Heart right ventricle (tissue), 16 donors: ENCODE data around the gene ROBO1. TPM values are rescaled to one million over a fixed set of nuclear protein-coding genes. Genes with fewer than 3 reads are reported as not detected.

ENCODE experiments used
- ATAC-seq, 8 donors: fragments of 200-7000 bp; cut with Tn5 transposase; one replicate each; pipeline ENCODE4 v1.9.1; 2020; ENCODE audit warnings: mild to moderate bottlenecking in 8 of 8, moderate library complexity in 8 of 8, moderate number of reproducible peaks in 1 of 8
- DNase-seq, 2 donors: peaks; one replicate each; pipeline ENCODE4 v3.0.0-alpha.2; 2020
- H3K27ac ChIP-seq, 10 donors: fragments of 200-600 bp; sonication (generic) in 2 of 10; one replicate each; pipeline versions ENCODE4 v1.5.0 to v1.8.0; 2020 to 2022; ENCODE audit warnings: mild to moderate bottlenecking in 3 of 10
- H3K27me3 ChIP-seq, 7 donors: fragments of 200-600 bp; one replicate each; pipeline ENCODE4 v1.8.0; 2021 to 2022; ENCODE audit warnings: mild to moderate bottlenecking in 2 of 7
- H3K36me3 ChIP-seq, 9 donors: fragments of 200-600 bp; sonication (generic) in 1 of 9; one replicate each; pipeline versions ENCODE4 v1.5.0 to v1.8.0; 2020 to 2022; ENCODE audit warnings: mild to moderate bottlenecking in 2 of 9
- H3K4me1 ChIP-seq, 9 donors: fragments of 200-600 bp; sonication (generic) in 1 of 9; one replicate each; pipeline versions ENCODE4 v1.5.0 to v1.8.0; 2020 to 2022; ENCODE audit warnings: mild to moderate bottlenecking in 4 of 9
- H3K4me3 ChIP-seq, 10 donors: fragments of 200-600 bp; sonication (generic) in 2 of 10; one replicate each; pipeline versions ENCODE4 v1.5.0 to v1.8.0; 2020 to 2022; ENCODE audit warnings: mild to moderate bottlenecking in 7 of 10, moderate library complexity in 2 of 10
- H3K9me3 ChIP-seq, 11 donors: fragments of 200-600 bp in 10 of 11; sonication (generic) in 2 of 11; one replicate each; pipeline versions ENCODE4 v1.5.0 to v1.8.0; 2013 to 2022; ENCODE audit warnings: mild to moderate bottlenecking in 2 of 11, control low read depth in 1 of 11, moderate library complexity in 1 of 11
- CTCF ChIP-seq, 9 donors: fragments of 200-600 bp; sonication (generic) in 2 of 9; IDR thresholded peaks; one replicate each; pipeline versions ENCODE4 v1.5.0 to v1.8.0; 2021 to 2022; ENCODE audit warnings: antibody characterized with exemption in 9 of 9, mild to moderate bottlenecking in 5 of 9, moderate library complexity in 1 of 9
- WGBS, 2 donors: extraction: QIAGEN DNeasy Blood & Tissue Kit; methylation state at CpG; one replicate each; pipeline ENCODE4 v1.1.7; 2013; ENCODE audit warnings: inconsistent platforms in 1 of 2; 5-methylcytosine and 5-hydroxymethylcytosine counted together
- intact Hi-C, 10 donors: fragments of 100-400 bp; cut with DNase I; formaldehyde crosslinking; loops; one replicate each; pipeline versions ENCODE4 v1.11.1 to v1.14.2; 2022
- polyA plus RNA-seq, 2 donors: library from polyadenylated mRNA; stranded (reverse); fragments of 200-250 nt; gene quantifications; one replicate each; pipeline ENCODE4 v1.2.3, GENCODE V29; 2013
- total RNA-seq, 10 donors: library from RNA; stranded (reverse); fragmentation: NEBNext Ultra II Directional in 3 of 10; extraction: Animal tissue kit (Norgen Biotek cat#: 25700) in 3 of 10; gene quantifications; one replicate each; pipeline versions ENCODE4 v1.2.1 to v1.2.4, GENCODE V29; 2021 to 2023
- donor health status: Arrhythmogenic right ventricular cardiomyopathy.
- donor health status: ischemic (EF 13 %, LVEDD 7.1; RV severe dilation, severe dysfunction).
- donor health status: healthy with polysubstance abuse.
- donor health status: DM: no; HTN: yes; CAD: no.
- donor health status: DM: no; HTN: no; CAD: no.
- donor health status: ischemic (EF 25% LVEDD 6.9; RV normal size, moderate dysfunction).
- donor health status: ischemic (EF 25% LVEDD 5.7; RV mildly dilated, moderate dysfunction).
- donor health status: healthy.
- donor health status: DM: yes; HTN: yes; CAD: no.
- donor health status: Ischemic cardiomyopathy.
- donor health status: ischemic (EF 35%, LVEDD 5.7; RV mildly dilated, moderate dysfunction).
- donor health status: nonischemic (EF 11% LVEDD 7.7; RV severe dilation, severe dysfunction).
- donor health status: DM: yes; HTN: yes; CAD: no.
- donor health status: PGD.
- donor health status: ischemic (EF 29% LVEDD 5.4; RV normal size, mild dysfunction).
- donor health status: nonischemic (EF 23%, LVEDD 6.1; RV moderate dilation, normal function).

The ROBO1 gene
- total and polyA plus RNA-seq, 12 donors = 2.8 to 13.9 (median 5.6) TPM

- 5% methylated on average over 6 of the region's 6 CpGs for WGBS, 2 donors
- peak in 1 of 2 donors; percentile 25 for DNase-seq
- Histone ChIP-seq H3K36me3 (no peaks in the 10 kb centered on the region), H3K9me3 (no peaks in the 10 kb centered on the region), H3K27me3 (no peaks in the 10 kb centered on the region), H3K27ac (no peak overlapping the region), H3K4me3 (no peak overlapping the region), H3K4me1 (no peaks in the 10 kb centered on the region)
- peak in 1 of 8 donors; percentile 55 for ATAC-seq
- peak; percentile 27 to 77 (median 64) for TF ChIP-seq CTCF (IDR thresholded peaks at IDR 0.05)
- intact Hi-C loops = loop anchor here in 9 of 10 donors (1.0 to 10.0 kb wide), 4 partner anchors 276 to 281 kb away; no protein-coding TSS in a partner anchor
These were observed 681.3 kb downstream of the ROBO1 start for GRCh38 chr3:79086514-79086913.

GRCh38 chr3:79085171-79085570, 682.6 kb downstream of the ROBO1 start:
- H3K36me3 ChIP-seq = no peaks in the 10 kb centered on the region
- DNase-seq (no peak), ATAC-seq (no peak)
- WGBS, 2 donors = 76 to 85% methylated on average over 1 of the region's 1 CpG
- TF ChIP-seq CTCF (IDR thresholded peaks at IDR 0.05) = no peak
- no peak overlapping the region for H3K4me3 ChIP-seq
- no peaks in the 10 kb centered on the region for H3K9me3 ChIP-seq
- no peak overlapping the region for H3K27ac ChIP-seq
- H3K4me1 ChIP-seq = no peaks in the 10 kb centered on the region
- intact Hi-C loops = loop anchor here in 8 of 10 donors (5.0 to 10.0 kb wide), 3 partner anchors 277 to 282 kb away; no protein-coding TSS in a partner anchor
- no peaks in the 10 kb centered on the region for H3K27me3 ChIP-seq

- intact Hi-C loops = loop anchor here in 2 of 10 donors (10.0 kb wide), 1 partner anchor 283 kb away; no protein-coding TSS in a partner anchor
- no peaks in the 10 kb centered on the region for H3K36me3 ChIP-seq
These were observed 686.5 kb downstream of the ROBO1 start for GRCh38 chr3:79081335-79081734.

GRCh38 chr3:79074558-79074957, 693.2 kb downstream of the ROBO1 start:
- H3K27me3 ChIP-seq = no peaks in the 10 kb centered on the region
- DNase-seq (no peak), ATAC-seq (no peak)
- TF ChIP-seq CTCF (IDR thresholded peaks at IDR 0.05) = no peak
- no peaks in the 10 kb centered on the region for H3K9me3 ChIP-seq
- H3K27ac ChIP-seq = no peak overlapping the region
- H3K4me1 ChIP-seq = no peaks in the 10 kb centered on the region
- intact Hi-C loops = no loop called here
- no peak overlapping the region for H3K4me3 ChIP-seq
- no peaks in the 10 kb centered on the region for H3K36me3 ChIP-seq
- WGBS, 2 donors = 86 to 100% methylated on average over 1 of the region's 1 CpG

More at GRCh38 chr3:79081335-79081734, 686.5 kb downstream of the ROBO1 start:
- Histone ChIP-seq H3K27ac (no peak overlapping the region), H3K4me3 (no peak overlapping the region), H3K4me1 (no peaks in the 10 kb centered on the region), H3K9me3 (no peaks in the 10 kb centered on the region), H3K27me3 (no peaks in the 10 kb centered on the region)
- ATAC-seq (no peak), DNase-seq (no peak)
- 62 to 69% methylated on average over 5 of the region's 5 CpGs for WGBS, 2 donors
- TF ChIP-seq CTCF (IDR thresholded peaks at IDR 0.05) = no peak
